ENCODE data around the gene SPIB. TPM values are rescaled to one million over a fixed set of nuclear protein-coding genes. Genes with fewer than 3 reads are reported as not detected.

SPIB gene
- total and polyA plus RNA-seq, 8 donors: 0.19 to 53.3 (median 0.57) TPM; not detected in 2

DNA sequence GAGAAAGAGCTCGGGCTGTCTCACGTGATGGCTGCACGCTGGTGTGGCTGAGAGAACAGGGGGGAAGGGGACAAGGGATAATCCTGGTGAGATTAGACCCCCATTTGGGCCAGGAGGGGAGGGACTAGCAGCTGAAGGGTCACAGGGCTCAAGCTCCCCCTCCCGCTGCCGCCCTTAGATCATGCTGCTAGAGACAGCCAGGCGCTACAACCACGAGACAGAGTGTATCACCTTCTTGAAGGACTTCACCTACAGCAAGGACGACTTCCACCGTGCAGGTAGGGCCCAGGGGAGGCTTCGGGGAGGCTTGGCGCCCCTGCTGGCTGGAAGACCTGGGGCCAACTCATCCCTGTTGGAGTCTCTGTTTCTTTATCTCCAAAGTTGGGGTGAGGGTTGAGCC lies 39.1 kb upstream of the SPIB start:
- 92 to 98% (median 95%) methylated on average over 11 of the region's 11 CpGs for WGBS, 5 donors
- no peak overlapping the region for H3K27ac ChIP-seq
- no peak overlapping the region for H3K4me3 ChIP-seq
- H3K4me1 ChIP-seq: peaks cover 10 to 46% (median 34%) of the 10 kb centered on the region in 4 donors
- intact Hi-C loops (cut with DNase I; ENCODE audit: low total_unique reads): no loop called here
- H3K27me3 ChIP-seq: no peaks in the 10 kb centered on the region
- no peak for DNase-seq
- TF ChIP-seq, protein P1, sequence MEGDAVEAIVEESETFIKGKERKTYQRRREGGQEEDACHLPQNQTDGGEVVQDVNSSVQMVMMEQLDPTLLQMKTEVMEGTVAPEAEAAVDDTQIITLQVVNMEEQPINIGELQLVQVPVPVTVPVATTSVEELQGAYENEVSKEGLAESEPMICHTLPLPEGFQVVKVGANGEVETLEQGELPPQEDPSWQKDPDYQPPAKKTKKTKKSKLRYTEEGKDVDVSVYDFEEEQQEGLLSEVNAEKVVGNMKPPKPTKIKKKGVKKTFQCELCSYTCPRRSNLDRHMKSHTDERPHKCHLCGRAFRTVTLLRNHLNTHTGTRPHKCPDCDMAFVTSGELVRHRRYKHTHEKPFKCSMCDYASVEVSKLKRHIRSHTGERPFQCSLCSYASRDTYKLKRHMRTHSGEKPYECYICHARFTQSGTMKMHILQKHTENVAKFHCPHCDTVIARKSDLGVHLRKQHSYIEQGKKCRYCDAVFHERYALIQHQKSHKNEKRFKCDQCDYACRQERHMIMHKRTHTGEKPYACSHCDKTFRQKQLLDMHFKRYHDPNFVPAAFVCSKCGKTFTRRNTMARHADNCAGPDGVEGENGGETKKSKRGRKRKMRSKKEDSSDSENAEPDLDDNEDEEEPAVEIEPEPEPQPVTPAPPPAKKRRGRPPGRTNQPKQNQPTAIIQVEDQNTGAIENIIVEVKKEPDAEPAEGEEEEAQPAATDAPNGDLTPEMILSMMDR (IDR thresholded peaks at IDR 0.05): no peak
- no peak for TF ChIP-seq EP300 (IDR thresholded peaks at IDR 0.05)
- TF ChIP-seq POLR2A (IDR thresholded peaks at IDR 0.05): no peak
- H3K36me3 ChIP-seq: peaks cover 46 to 60% (median 58%) of the 10 kb centered on the region in 4 donors
- no peaks in the 10 kb centered on the region for H3K9me3 ChIP-seq

- Histone ChIP-seq H3K9me3 (no peaks in the 10 kb centered on the region), H3K4me3 (no peak overlapping the region), H3K4me1 (peaks cover 16 to 51% (median 39%) of the 10 kb centered on the region in 4 donors), H3K27ac (no peak overlapping the region), H3K27me3 (no peaks in the 10 kb centered on the region), H3K36me3 (peaks cover 46 to 60% (median 58%) of the 10 kb centered on the region in 4 donors)
- DNase-seq: no peak
- intact Hi-C loops (cut with DNase I; ENCODE audit: low total_unique reads): no loop called here
- no peak for TF ChIP-seq POLR2A (IDR thresholded peaks at IDR 0.05)
- TF ChIP-seq POLR2AphosphoS5 (IDR thresholded peaks at IDR 0.05): no peak
- TF ChIP-seq EP300 (IDR thresholded peaks at IDR 0.05): no peak
- TF ChIP-seq, protein P1 (IDR thresholded peaks at IDR 0.05): no peak
- 83 to 88% (median 86%) methylated on average over 11 of the region's 11 CpGs for WGBS, 5 donors
Measured at GRCh38 chr19:50380137-50380536, 38.6 kb upstream of the SPIB start.

- Histone ChIP-seq H3K36me3 (peaks cover 46 to 60% (median 58%) of the 10 kb centered on the region in 4 donors), H3K27ac (no peak overlapping the region), H3K4me1 (peaks cover 15 to 54% (median 41%) of the 10 kb centered on the region in 4 donors), H3K27me3 (no peaks in the 10 kb centered on the region), H3K4me3 (no peak overlapping the region), H3K9me3 (no peaks in the 10 kb centered on the region)
- no peak for TF ChIP-seq POLR2AphosphoS5 (IDR thresholded peaks at IDR 0.05)
- TF ChIP-seq, protein P1 (IDR thresholded peaks at IDR 0.05): no peak
- TF ChIP-seq POLR2A (IDR thresholded peaks at IDR 0.05): no peak
- TF ChIP-seq EP300 (IDR thresholded peaks at IDR 0.05): no peak
- 74 to 79% (median 78%) methylated on average over 7 to 8 of the region's 8 CpGs for WGBS, 5 donors
- intact Hi-C loops (cut with DNase I; ENCODE audit: low total_unique reads): no loop called here
- no peak for DNase-seq
Measured at GRCh38 chr19:50380751-50381151, 38.0 kb upstream of the SPIB start.

DNA sequence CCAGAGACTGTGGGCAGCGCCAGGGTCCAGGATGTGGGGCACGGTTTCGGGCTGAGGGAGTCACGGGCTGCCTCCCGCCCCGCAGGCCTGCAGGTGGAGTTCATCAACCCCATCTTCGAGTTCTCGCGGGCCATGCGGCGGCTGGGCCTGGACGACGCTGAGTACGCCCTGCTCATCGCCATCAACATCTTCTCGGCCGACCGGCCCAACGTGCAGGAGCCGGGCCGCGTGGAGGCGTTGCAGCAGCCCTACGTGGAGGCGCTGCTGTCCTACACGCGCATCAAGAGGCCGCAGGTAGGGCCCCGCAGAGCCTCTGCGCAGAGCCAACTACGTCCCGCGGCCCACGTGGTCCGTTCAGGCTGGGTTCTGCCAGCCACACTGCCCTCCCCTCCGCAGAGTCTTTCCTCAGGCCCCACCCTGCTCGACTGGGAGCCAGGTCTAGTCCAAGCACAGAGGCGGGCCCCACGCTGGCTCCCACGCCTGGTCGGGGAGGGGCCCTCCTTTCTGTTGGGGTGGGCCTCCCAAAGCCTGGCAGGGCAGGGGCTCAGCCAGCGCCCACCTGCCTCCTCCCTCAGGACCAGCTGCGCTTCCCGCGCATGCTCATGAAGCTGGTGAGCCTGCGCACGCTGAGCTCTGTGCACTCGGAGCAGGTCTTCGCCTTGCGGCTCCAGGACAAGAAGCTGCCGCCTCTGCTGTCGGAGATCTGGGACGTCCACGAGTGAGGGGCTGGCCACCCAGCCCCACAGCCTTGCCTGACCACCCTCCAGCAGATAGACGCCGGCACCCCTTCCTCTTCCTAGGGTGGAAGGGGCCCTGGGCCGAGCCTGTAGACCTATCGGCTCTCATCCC lies 36.6 kb upstream of the SPIB start:
- Histone ChIP-seq H3K27me3 (no peaks in the 10 kb centered on the region), H3K4me3 (no peak overlapping the region), H3K4me1 (peaks cover 8 to 48% (median 32%) of the 10 kb centered on the region in 4 donors), H3K27ac (peak overlapping the region in 1 of 5 donors; percentile 91), H3K36me3 (peaks cover 46 to 64% (median 60%) of the 10 kb centered on the region in 4 donors), H3K9me3 (no peaks in the 10 kb centered on the region)
- TF ChIP-seq POLR2A (IDR thresholded peaks at IDR 0.05) (no peak), POLR2AphosphoS5 (IDR thresholded peaks at IDR 0.05) (no peak), EP300 (IDR thresholded peaks at IDR 0.05) (no peak)
- TF ChIP-seq, protein P1 (IDR thresholded peaks at IDR 0.05): no peak
- intact Hi-C loops (cut with DNase I; ENCODE audit: low total_unique reads): no loop called here
- WGBS, 5 donors: 90 to 92% (median 90%) methylated on average over 43 to 58 of the region's 58 CpGs
- no peak for DNase-seq
